Measurements from ENCODE around the gene PRKG1.

PRKG1 gene

DNA sequence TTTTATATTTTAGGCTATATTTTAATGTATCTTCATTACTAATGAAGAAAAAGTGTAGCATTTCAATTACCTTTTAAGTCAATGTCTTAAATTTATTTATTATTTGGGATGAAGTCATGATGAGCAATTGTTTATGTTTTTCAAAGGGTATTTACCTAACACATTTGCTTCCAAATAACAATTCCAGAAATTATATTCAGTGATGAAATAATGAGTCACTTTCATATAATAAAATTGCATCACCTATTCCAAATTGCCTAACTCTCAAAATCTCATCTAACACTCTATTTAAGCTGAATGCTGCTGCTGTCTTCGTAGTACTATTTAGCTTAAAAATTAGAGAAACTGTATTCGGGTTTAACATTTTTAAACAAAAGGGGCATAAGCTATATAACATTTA, 97.7 kb downstream of the PRKG1 start:
- Histone ChIP-seq H3K4me3 (ENCODE audit: low read length in 2 of 2) (no peak overlapping the region), H3K14ac (ENCODE audit: low read length) (no peak overlapping the region), H3K18ac (ENCODE audit: low read length) (no peak overlapping the region), H4K8ac (ENCODE audit: low read depth, low read length) (no peak overlapping the region), H3K79me1 (ENCODE audit: low read depth, low read length) (no peaks in the 10 kb centered on the region), H3K9me3 (replicated peaks in 1 of 2; ENCODE audit: control insufficient read depth in 2 of 2, insufficient read depth in 1 of 2, low read depth in 1 of 2, low read length in 2 of 2) (no peaks in the 10 kb centered on the region), H2BK15ac (ENCODE audit: low read length) (no peak overlapping the region), H2AK5ac (ENCODE audit: low read depth, low read length) (no peak overlapping the region), H3K27ac (replicated peaks; ENCODE audit: low read length) (no peak overlapping the region), H2BK12ac (ENCODE audit: low read length) (no peak overlapping the region), H2BK5ac (ENCODE audit: low read length) (no peak overlapping the region), H3K36me3 (replicated peaks in 1 of 2; ENCODE audit: control insufficient read depth in 2 of 2, insufficient read depth in 2 of 2, low read length in 2 of 2) (no peaks in the 10 kb centered on the region), H2BK120ac (ENCODE audit: low read depth, low read length) (no peak overlapping the region), H2AFZ (ENCODE audit: low read length) (no peak overlapping the region), H3K9ac (ENCODE audit: low read depth, low read length, poor library complexity) (no peak overlapping the region), H3K4ac (ENCODE audit: low read length) (no peak overlapping the region), H3K4me1 (ENCODE audit: control insufficient read depth in 2 of 2, insufficient read depth in 1 of 2, low read depth in 1 of 2, low read length in 2 of 2) (no peaks in the 10 kb centered on the region), H3K27me3 (ENCODE audit: control insufficient read depth in 3 of 3, insufficient read depth in 3 of 3, low read depth in 1 of 3, low read length in 3 of 3) (no peaks in the 10 kb centered on the region), H3K23ac (ENCODE audit: low read depth, low read length, poor library complexity) (no peak overlapping the region), H4K91ac (ENCODE audit: low read depth, low read length, poor library complexity) (no peak overlapping the region), H3K4me2 (ENCODE audit: insufficient read depth, low read length, poor library complexity, severe bottlenecking) (no peak overlapping the region)
- WGBS, 2 donors (ENCODE audit: extremely low coverage in 2 of 2, insufficient read length in 2 of 2, insufficient replicate concordance in 1 of 2): no CpG with 5 or more reads among the region's 2 CpGs
- no peak for DNase-seq (ENCODE audit: low spot score)

DNA sequence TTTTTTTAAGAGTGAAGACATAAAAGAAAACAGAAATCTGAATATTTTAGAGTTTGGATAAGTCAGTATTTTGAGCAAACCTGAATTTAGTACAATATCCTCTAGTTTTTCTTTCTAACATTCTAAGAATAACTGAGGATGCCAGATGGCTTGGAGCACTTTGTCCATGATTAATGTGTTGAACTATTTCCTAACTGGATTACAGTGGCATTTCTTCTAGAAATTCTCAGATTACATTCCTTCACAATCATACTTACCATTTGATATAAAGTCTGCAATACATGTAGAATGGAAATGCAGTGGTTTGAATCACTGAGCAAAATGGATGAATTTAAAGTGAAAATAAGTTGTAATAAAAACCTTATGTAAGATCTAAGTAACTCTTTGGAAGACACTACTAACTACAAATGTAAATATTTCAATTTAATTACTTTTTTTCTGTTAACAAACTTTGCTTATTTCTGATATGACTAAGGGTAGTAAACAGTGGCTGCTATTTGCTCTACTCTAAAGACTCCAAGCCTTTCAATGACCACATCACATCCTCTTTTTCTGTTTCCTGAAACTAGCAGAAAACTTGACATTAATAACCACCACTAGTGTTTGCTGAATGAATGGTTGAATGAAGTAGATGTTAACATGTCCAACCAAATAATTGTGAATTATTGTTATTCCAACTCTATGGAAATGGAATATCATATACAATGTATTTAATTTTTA, 102.8 kb downstream of the PRKG1 start:
- Histone ChIP-seq H3K14ac (ENCODE audit: low read length) (no peak overlapping the region), H2BK12ac (ENCODE audit: low read length) (no peak overlapping the region), H3K9me3 (replicated peaks in 1 of 2; ENCODE audit: control insufficient read depth in 2 of 2, insufficient read depth in 1 of 2, low read depth in 1 of 2, low read length in 2 of 2) (no peaks in the 10 kb centered on the region), H3K27me3 (ENCODE audit: control insufficient read depth in 3 of 3, insufficient read depth in 3 of 3, low read depth in 1 of 3, low read length in 3 of 3) (no peaks in the 10 kb centered on the region), H3K36me3 (replicated peaks in 1 of 2; ENCODE audit: control insufficient read depth in 2 of 2, insufficient read depth in 2 of 2, low read length in 2 of 2) (no peaks in the 10 kb centered on the region), H2AFZ (ENCODE audit: low read length) (no peak overlapping the region), H3K4me2 (ENCODE audit: insufficient read depth, low read length, poor library complexity, severe bottlenecking) (no peak overlapping the region), H2BK120ac (ENCODE audit: low read depth, low read length) (no peak overlapping the region), H4K91ac (ENCODE audit: low read depth, low read length, poor library complexity) (no peak overlapping the region), H3K4me1 (ENCODE audit: control insufficient read depth in 2 of 2, insufficient read depth in 1 of 2, low read depth in 1 of 2, low read length in 2 of 2) (no peaks in the 10 kb centered on the region), H3K23ac (ENCODE audit: low read depth, low read length, poor library complexity) (no peak overlapping the region), H3K4ac (ENCODE audit: low read length) (no peak overlapping the region), H3K79me1 (ENCODE audit: low read depth, low read length) (no peaks in the 10 kb centered on the region), H2AK5ac (ENCODE audit: low read depth, low read length) (no peak overlapping the region), H3K9ac (ENCODE audit: low read depth, low read length, poor library complexity) (no peak overlapping the region), H3K27ac (replicated peaks; ENCODE audit: low read length) (no peak overlapping the region), H3K4me3 (ENCODE audit: low read length in 2 of 2) (no peak overlapping the region), H2BK5ac (ENCODE audit: low read length) (no peak overlapping the region), H4K8ac (ENCODE audit: low read depth, low read length) (no peak overlapping the region), H3K18ac (ENCODE audit: low read length) (no peak overlapping the region), H2BK15ac (ENCODE audit: low read length) (no peak overlapping the region)
- DNase-seq (ENCODE audit: low spot score): no peak

DNA sequence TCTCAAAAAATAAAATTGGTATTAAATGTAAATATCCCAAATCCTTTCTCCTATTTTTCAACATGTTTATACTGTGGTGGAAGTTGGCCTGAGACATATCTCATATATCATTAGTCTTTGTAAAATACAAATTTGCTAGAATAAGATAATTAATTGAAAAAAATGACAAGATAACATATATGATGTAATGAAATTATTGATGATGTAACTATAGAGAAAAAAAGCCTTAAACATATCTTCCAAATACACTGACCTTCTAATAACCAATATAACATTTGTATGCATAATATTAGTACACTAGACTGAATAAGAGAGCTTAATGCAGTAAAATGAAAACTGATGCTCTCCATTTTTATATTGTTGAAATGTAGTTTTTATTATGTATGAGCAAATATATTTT, 104.3 kb downstream of the PRKG1 start:
- no peak overlapping the region for H3K18ac ChIP-seq (ENCODE audit: low read length)
- H3K9me3 ChIP-seq (replicated peaks in 1 of 2; ENCODE audit: control insufficient read depth in 2 of 2, insufficient read depth in 1 of 2, low read depth in 1 of 2, low read length in 2 of 2): no peaks in the 10 kb centered on the region
- no peaks in the 10 kb centered on the region for H3K36me3 ChIP-seq (replicated peaks in 1 of 2; ENCODE audit: control insufficient read depth in 2 of 2, insufficient read depth in 2 of 2, low read length in 2 of 2)
- H3K4ac ChIP-seq (ENCODE audit: low read length): no peak overlapping the region
- H3K4me2 ChIP-seq (ENCODE audit: insufficient read depth, low read length, poor library complexity, severe bottlenecking): no peak overlapping the region
- H3K4me3 ChIP-seq (ENCODE audit: low read length in 2 of 2): no peak overlapping the region
- no peak overlapping the region for H3K14ac ChIP-seq (ENCODE audit: low read length)
- H3K4me1 ChIP-seq (ENCODE audit: control insufficient read depth in 2 of 2, insufficient read depth in 1 of 2, low read depth in 1 of 2, low read length in 2 of 2): no peaks in the 10 kb centered on the region
- H2AFZ ChIP-seq (ENCODE audit: low read length): no peak overlapping the region
- H3K79me1 ChIP-seq (ENCODE audit: low read depth, low read length): no peaks in the 10 kb centered on the region
- no peak overlapping the region for H2BK120ac ChIP-seq (ENCODE audit: low read depth, low read length)
- no peak overlapping the region for H4K8ac ChIP-seq (ENCODE audit: low read depth, low read length)
- H2BK5ac ChIP-seq (ENCODE audit: low read length): no peak overlapping the region
- H3K27ac ChIP-seq (replicated peaks; ENCODE audit: low read length): no peak overlapping the region
- no peak overlapping the region for H4K91ac ChIP-seq (ENCODE audit: low read depth, low read length, poor library complexity)
- no peak overlapping the region for H3K9ac ChIP-seq (ENCODE audit: low read depth, low read length, poor library complexity)
- H3K23ac ChIP-seq (ENCODE audit: low read depth, low read length, poor library complexity): no peak overlapping the region
- no peak overlapping the region for H2BK15ac ChIP-seq (ENCODE audit: low read length)
- no peaks in the 10 kb centered on the region for H3K27me3 ChIP-seq (ENCODE audit: control insufficient read depth in 3 of 3, insufficient read depth in 3 of 3, low read depth in 1 of 3, low read length in 3 of 3)
- no peak overlapping the region for H2AK5ac ChIP-seq (ENCODE audit: low read depth, low read length)
- no peak overlapping the region for H2BK12ac ChIP-seq (ENCODE audit: low read length)
- DNase-seq (ENCODE audit: low spot score): no peak

DNA sequence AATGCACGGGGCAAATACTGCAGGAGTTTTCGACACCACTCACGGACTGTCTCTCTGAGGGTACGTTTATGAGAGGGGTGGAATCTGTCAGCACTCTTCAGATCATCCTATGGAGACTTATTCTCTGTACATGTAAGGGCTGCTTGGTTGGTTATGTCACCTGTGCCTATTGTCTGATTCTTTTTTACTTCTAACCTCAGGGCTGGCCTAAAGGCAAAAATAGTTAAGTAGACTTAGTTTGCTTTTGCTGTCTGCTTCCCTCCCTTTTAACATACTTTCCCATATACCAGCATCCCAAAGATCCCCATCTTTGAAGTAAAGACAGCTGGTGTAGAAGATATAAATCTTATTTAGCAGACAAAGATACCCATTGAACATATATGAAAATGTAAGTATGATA, 105.9 kb downstream of the PRKG1 start:
- no peak overlapping the region for H3K4me3 ChIP-seq (ENCODE audit: low read length in 2 of 2)
- H3K27me3 ChIP-seq (ENCODE audit: control insufficient read depth in 3 of 3, insufficient read depth in 3 of 3, low read depth in 1 of 3, low read length in 3 of 3): no peaks in the 10 kb centered on the region
- no peak overlapping the region for H2BK15ac ChIP-seq (ENCODE audit: low read length)
- H3K4ac ChIP-seq (ENCODE audit: low read length): no peak overlapping the region
- no peak overlapping the region for H2AK5ac ChIP-seq (ENCODE audit: low read depth, low read length)
- no peak overlapping the region for H3K23ac ChIP-seq (ENCODE audit: low read depth, low read length, poor library complexity)
- H4K8ac ChIP-seq (ENCODE audit: low read depth, low read length): no peak overlapping the region
- H2BK120ac ChIP-seq (ENCODE audit: low read depth, low read length): no peak overlapping the region
- H3K4me2 ChIP-seq (ENCODE audit: insufficient read depth, low read length, poor library complexity, severe bottlenecking): no peak overlapping the region
- no peaks in the 10 kb centered on the region for H3K36me3 ChIP-seq (replicated peaks in 1 of 2; ENCODE audit: control insufficient read depth in 2 of 2, insufficient read depth in 2 of 2, low read length in 2 of 2)
- no peak overlapping the region for H4K91ac ChIP-seq (ENCODE audit: low read depth, low read length, poor library complexity)
- no peak overlapping the region for H2BK5ac ChIP-seq (ENCODE audit: low read length)
- no CpG with 5 or more reads among the region's 4 CpGs for WGBS, 2 donors (ENCODE audit: extremely low coverage in 2 of 2, insufficient read length in 2 of 2, insufficient replicate concordance in 1 of 2)
- H3K4me1 ChIP-seq (ENCODE audit: control insufficient read depth in 2 of 2, insufficient read depth in 1 of 2, low read depth in 1 of 2, low read length in 2 of 2): no peaks in the 10 kb centered on the region
- no peaks in the 10 kb centered on the region for H3K9me3 ChIP-seq (replicated peaks in 1 of 2; ENCODE audit: control insufficient read depth in 2 of 2, insufficient read depth in 1 of 2, low read depth in 1 of 2, low read length in 2 of 2)
- DNase-seq (ENCODE audit: low spot score): no peak
- H3K18ac ChIP-seq (ENCODE audit: low read length): no peak overlapping the region
- no peak overlapping the region for H3K14ac ChIP-seq (ENCODE audit: low read length)
- H3K27ac ChIP-seq (replicated peaks; ENCODE audit: low read length): no peak overlapping the region
- H2BK12ac ChIP-seq (ENCODE audit: low read length): no peak overlapping the region
- no peak overlapping the region for H3K9ac ChIP-seq (ENCODE audit: low read depth, low read length, poor library complexity)
- no peaks in the 10 kb centered on the region for H3K79me1 ChIP-seq (ENCODE audit: low read depth, low read length)
- H2AFZ ChIP-seq (ENCODE audit: low read length): no peak overlapping the region
